ENCODE data around the gene BHLHA9. TPM values are rescaled to one million over a fixed set of nuclear protein-coding genes. Genes with fewer than 3 reads are reported as not detected.

Gene BHLHA9
- total RNA-seq, 1 donor from 2014 or later: not detected

GRCh38 chr17:1229900-1230501, 40.2 kb upstream of the BHLHA9 start:
- H3K9me3 ChIP-seq (replicated peaks): no peaks in the 10 kb centered on the region
- intact Hi-C loops (cut with micrococcal nuclease): no loop called here
- H3K36me3 ChIP-seq: no peaks in the 10 kb centered on the region
- no peak for DNase-seq
- TF ChIP-seq, protein P1, sequence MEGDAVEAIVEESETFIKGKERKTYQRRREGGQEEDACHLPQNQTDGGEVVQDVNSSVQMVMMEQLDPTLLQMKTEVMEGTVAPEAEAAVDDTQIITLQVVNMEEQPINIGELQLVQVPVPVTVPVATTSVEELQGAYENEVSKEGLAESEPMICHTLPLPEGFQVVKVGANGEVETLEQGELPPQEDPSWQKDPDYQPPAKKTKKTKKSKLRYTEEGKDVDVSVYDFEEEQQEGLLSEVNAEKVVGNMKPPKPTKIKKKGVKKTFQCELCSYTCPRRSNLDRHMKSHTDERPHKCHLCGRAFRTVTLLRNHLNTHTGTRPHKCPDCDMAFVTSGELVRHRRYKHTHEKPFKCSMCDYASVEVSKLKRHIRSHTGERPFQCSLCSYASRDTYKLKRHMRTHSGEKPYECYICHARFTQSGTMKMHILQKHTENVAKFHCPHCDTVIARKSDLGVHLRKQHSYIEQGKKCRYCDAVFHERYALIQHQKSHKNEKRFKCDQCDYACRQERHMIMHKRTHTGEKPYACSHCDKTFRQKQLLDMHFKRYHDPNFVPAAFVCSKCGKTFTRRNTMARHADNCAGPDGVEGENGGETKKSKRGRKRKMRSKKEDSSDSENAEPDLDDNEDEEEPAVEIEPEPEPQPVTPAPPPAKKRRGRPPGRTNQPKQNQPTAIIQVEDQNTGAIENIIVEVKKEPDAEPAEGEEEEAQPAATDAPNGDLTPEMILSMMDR (IDR thresholded peaks at IDR 0.05; ENCODE audit: borderline replicate concordance): no peak
- peaks cover 70% of the 10 kb centered on the region for H3K27me3 ChIP-seq (ENCODE audit: low read depth)
- H3K4me3 ChIP-seq: peak overlapping the region; percentile 69
- H3K27ac ChIP-seq (replicated peaks): peak overlapping the region; percentile 60
- H3K4me1 ChIP-seq: peaks cover 43% of the 10 kb centered on the region

GRCh38 chr17:1231456-1231855, 38.8 kb upstream of the BHLHA9 start:
- no peak overlapping the region for H3K4me3 ChIP-seq
- H3K4me1 ChIP-seq: peaks cover 43% of the 10 kb centered on the region
- no peaks in the 10 kb centered on the region for H3K36me3 ChIP-seq
- H3K27me3 ChIP-seq (ENCODE audit: low read depth): peaks cover 70% of the 10 kb centered on the region
- TF ChIP-seq, protein P1 (IDR thresholded peaks at IDR 0.05; ENCODE audit: borderline replicate concordance): no peak
- H3K27ac ChIP-seq (replicated peaks): peak overlapping the region; percentile 38
- DNase-seq: peak; percentile 53
- intact Hi-C loops (cut with micrococcal nuclease): no loop called here
- H3K9me3 ChIP-seq (replicated peaks): no peaks in the 10 kb centered on the region

- DNase-seq: no peak
Observed at GRCh38 chr17:1232331-1232730, 37.9 kb upstream of the BHLHA9 start.

DNA sequence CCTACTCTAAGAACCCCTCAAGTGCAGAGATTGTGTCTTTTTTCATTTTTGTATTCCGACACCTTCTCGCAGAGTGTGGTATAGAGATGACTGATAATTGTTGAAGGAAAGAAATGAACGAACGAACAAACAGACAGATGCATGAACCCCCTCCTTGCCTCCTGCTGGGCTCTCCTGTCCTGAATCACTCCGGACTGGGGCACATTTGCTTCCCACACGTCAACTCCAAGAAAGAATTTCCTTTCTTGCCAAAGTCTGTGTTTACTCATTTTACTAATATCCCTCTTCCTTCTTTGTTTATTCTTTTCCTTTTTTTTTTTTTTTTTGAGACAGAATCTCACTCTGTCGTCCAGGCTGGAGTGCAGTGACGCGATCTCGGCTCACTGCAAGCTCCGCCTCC, 37.5 kb upstream of the BHLHA9 start:
- H3K4me1 ChIP-seq: peaks cover 40% of the 10 kb centered on the region

More at GRCh38 chr17:1232331-1232730, 37.9 kb upstream of the BHLHA9 start:
- H3K27me3 ChIP-seq (ENCODE audit: low read depth): peaks cover 62% of the 10 kb centered on the region
- H3K4me3 ChIP-seq: no peak overlapping the region
- TF ChIP-seq, protein P1 (IDR thresholded peaks at IDR 0.05; ENCODE audit: borderline replicate concordance): no peak
- intact Hi-C loops (cut with micrococcal nuclease): no loop called here
- no peak overlapping the region for H3K27ac ChIP-seq (replicated peaks)
- H3K9me3 ChIP-seq (replicated peaks): no peaks in the 10 kb centered on the region
- H3K36me3 ChIP-seq: no peaks in the 10 kb centered on the region
- peaks cover 43% of the 10 kb centered on the region for H3K4me1 ChIP-seq

DNA sequence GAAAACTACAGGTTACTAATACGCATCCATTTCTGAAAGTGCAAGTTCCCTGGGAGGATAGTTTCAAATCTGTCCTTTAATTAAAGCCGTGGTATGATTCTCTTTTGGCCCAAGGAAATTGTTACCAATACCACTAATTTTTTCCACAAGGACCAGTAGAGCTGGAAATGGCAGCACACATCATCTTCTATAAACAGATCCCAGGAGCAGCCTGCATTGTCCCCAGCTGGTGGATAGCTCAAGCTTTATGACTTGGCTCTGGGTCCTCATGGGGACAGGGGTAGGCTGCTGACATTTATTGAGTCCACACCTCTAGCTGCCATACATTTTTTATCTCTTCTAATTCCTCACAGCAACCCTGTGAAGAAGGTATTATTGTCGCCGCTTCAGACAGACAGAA, 35.8 kb upstream of the BHLHA9 start:
- TF ChIP-seq, protein P1 (IDR thresholded peaks at IDR 0.05; ENCODE audit: borderline replicate concordance): no peak
- Histone ChIP-seq H3K27me3 (ENCODE audit: low read depth) (peaks cover 49% of the 10 kb centered on the region), H3K4me3 (no peak overlapping the region), H3K27ac (replicated peaks) (peak overlapping the region; percentile 48), H3K36me3 (no peaks in the 10 kb centered on the region), H3K4me1 (peaks cover 23% of the 10 kb centered on the region), H3K9me3 (replicated peaks) (no peaks in the 10 kb centered on the region)
- no peak for DNase-seq
- intact Hi-C loops (cut with micrococcal nuclease): no loop called here

More for the DNA sequence above, 37.5 kb upstream of the BHLHA9 start:
- TF ChIP-seq, protein P1 (IDR thresholded peaks at IDR 0.05; ENCODE audit: borderline replicate concordance): no peak
- no peak for DNase-seq
- no peak overlapping the region for H3K4me3 ChIP-seq
- intact Hi-C loops (cut with micrococcal nuclease): no loop called here
- no peak overlapping the region for H3K27ac ChIP-seq (replicated peaks)
- no peaks in the 10 kb centered on the region for H3K9me3 ChIP-seq (replicated peaks)
- H3K36me3 ChIP-seq: no peaks in the 10 kb centered on the region
- peaks cover 58% of the 10 kb centered on the region for H3K27me3 ChIP-seq (ENCODE audit: low read depth)

All from left ventricle myocardium inferior (tissue), 1 donor.